ENCODE data around the gene SLC36A4.
"Not testable (repeated sequence)": the region's sequence is repeated elsewhere in the genome, so short reads cannot be mapped to it uniquely, and the experiment has no call there.

The SLC36A4 gene

DNA sequence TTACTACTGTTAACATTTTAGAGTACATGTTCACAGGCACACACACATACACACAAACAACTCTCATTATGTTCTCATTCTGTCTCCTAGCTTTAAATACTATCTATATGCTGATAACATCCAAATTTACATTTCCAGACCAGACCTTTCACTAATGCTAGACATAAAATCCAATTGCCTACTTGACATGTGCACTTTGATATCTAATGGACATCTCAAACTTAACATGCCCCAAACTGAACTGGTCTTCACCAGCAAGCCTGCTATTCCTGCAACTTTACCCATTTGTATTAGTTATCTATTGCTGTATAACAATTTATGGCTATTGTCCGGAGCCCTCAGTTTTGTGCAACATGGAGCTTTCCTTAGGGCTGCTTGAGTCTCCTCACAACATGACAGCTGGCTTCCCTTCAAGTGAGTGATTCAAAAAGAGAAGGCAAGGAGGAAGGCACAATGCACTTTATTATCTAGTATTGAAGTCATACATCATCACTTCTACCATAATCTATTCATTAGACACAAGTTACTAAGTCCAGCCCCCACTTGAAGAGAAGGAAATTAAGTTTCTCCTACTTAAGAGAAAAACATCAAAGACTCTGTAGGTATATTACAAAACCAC is 3.0 kb downstream of the SLC36A4 start:
- no peak for DNase-seq (ENCODE audit: low spot score)

DNA sequence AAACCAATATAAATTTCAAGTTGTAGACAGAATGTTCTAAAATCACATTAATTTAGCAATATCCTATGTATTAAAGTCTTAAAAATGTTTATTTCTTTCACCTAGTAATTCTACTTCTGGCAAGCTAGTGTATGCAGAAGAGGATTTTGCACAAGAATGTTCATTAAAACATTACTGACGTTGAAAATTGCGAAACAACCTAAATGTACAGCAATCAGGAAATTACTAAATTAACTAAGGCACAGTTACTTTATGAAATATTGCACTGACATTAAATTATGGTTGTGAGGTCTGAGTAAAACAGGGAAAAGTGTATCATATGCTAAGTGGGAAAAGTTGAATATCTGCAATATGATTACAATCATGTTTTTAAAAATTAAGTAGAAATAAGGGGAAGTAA is 4.1 kb downstream of the SLC36A4 start:
- no peak for DNase-seq (ENCODE audit: low spot score)

DNA sequence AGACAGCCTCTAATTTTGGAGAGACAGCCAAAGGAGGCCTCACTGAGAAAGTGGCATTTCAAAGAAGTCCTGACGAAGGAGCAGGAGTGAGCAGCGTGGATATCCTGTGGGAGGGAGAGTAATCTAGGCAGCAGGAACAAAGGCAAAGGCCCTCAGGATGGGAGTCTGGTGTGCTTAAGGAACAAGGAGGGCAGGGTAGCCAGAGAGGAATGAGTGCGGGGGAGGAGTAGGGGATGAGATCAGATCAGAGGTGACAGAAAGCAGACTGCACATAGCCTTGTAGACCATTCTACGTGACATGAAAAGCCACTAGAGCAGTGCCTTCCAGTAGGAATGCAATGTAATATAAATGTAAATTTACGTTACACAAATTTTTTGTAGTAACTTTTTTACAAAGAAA is 5.6 kb downstream of the SLC36A4 start:
- DNase-seq (ENCODE audit: low spot score), result peak; percentile 48

DNA sequence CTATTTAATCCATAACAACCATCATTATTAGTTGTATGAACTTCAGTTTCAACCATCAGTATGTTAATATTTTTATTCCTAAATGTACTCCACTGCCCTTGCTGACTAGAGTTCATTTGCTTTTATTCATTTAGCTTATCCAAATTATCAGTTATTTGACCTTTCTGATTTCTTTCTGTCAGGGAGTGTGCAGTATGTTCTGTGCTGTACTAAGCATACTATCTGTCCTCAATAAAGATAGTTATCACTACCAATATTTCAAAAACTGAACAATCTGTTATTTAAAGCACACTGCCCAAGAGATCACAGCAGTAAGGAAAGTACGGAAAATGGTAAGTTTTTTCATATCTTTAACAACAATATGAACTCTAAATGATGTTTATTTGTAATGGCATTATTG is 8.3 kb downstream of the SLC36A4 start:
- no peak for DNase-seq (ENCODE audit: low spot score)

DNA sequence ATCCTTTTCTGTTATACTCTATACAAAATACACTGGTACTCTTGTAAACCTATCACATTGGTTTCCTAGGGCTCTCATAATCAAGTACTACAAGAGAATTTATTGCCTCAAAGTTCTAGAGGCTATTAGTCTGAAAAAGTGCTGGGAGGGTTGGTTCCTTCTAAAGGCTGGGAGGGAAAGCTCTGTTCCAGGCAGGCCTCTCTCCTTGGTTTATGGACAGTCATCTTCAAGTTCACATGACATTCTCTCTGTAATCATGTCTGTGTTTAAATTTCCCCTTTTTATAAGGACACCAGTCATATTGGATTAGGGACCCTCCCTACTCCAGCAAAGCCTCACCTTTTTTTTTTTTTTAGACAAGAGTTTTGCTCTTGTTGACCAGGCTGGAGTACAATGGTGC is 9.1 kb downstream of the SLC36A4 start:
- no peak for DNase-seq (ENCODE audit: low spot score)

DNA sequence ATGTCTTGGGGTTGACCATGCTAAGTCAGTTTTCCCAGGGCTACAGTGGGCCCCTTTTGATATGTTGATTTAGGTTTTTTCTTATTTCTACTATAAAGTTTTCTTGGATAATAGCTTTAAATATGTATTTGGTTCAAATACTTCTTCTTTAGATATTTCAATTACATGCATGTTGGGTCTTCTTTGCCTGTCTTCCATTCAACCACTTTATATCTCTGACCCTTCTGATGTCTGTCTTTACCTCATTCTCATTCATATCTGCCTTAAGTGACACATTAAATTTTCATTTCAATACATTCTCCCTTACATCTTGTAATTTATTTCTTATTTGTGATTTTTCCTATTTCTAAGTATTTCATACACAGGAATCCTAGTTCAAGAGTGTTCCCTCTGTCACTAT is 10.5 kb downstream of the SLC36A4 start:
- DNase-seq (ENCODE audit: low spot score), result no peak

DNA sequence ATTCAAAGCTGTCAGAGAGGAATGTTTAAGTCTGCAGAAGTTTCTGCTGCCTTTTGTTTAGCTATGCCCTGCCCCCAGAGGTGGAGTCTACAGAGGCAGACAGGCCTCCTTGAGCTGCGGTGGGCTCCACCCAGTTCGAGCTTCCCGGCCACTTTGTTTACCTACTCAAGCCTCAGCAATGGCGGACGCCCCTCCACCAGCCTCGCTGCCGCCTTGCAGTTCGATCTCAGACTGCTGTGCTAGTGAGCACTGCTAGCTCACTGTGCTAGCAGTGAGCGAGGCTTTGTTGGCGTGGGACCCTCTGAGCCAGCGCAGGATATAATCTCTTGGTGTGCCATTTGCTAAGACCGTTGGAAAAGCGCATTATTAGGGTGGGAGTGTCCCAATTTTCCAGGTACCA is 19.9 kb downstream of the SLC36A4 start:
- not testable (repeated sequence) for DNase-seq (ENCODE audit: low spot score)

DNA sequence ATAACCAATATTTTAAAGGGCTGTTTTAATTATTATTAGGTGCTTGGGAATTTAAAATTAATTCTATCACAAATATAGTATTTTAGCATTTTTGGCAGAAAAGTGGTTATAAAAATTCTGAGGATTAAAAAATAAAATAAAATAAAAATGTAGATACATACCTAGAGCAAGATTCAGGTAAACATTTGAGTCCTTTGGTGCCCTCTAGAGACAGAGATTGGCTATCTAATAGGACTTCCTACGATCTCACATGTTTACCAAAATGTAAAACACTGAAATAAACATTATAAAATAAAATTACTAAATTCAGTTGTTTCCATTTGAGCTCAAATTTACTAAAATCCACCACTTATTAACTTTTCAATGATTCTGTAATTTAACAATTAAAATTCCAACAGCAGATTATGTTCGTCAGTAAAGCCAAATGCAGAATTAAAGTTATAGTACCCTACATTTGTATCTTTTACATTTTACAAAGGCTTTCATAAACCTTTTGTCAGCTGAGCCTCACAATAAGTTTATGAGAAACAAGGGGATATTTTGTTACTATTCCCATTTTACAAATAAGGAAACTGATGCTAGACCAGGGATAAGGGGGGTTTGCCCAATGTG is 27.7 kb downstream of the SLC36A4 start:
- peak; percentile 8 for DNase-seq (ENCODE audit: low spot score)

DNA sequence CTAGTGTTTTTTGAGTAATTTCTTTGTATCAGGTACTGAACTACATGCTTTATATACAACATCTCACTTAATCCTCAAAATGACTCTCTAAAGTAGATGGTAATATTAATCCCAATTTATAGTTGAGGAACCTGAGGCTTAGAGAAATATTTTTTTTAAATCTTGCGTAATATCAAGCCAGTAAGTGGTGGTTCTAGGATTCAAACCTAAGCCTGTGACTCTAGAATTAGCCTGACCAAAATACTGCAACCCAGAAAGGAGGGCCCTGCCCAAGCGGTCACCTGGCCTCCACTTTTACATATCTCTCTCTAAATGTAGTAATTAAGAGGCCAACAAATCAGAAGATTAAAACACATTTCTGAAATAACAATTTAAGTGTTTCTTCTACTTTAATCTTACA is 28.6 kb downstream of the SLC36A4 start:
- DNase-seq (ENCODE audit: low spot score), result no peak

DNA sequence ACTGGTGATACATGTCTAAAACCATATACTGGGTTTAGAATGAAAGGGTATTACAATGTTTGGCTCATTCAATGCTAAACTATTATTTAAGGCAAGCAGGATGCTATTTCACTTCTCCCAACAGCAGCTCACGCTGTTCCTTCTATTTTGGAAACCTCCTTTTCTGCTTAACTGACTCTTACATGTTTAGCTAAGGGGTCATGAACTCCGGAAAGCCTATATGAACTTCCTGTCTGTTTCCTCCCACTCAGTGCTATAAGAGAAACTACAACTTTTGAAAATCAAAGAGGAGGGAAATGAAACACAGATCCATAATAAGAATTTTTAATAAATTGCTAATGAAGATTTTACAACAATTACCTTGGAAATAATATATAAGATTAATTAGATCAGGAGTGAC is 30.9 kb downstream of the SLC36A4 start:
- no peak for DNase-seq (ENCODE audit: low spot score)

DNA sequence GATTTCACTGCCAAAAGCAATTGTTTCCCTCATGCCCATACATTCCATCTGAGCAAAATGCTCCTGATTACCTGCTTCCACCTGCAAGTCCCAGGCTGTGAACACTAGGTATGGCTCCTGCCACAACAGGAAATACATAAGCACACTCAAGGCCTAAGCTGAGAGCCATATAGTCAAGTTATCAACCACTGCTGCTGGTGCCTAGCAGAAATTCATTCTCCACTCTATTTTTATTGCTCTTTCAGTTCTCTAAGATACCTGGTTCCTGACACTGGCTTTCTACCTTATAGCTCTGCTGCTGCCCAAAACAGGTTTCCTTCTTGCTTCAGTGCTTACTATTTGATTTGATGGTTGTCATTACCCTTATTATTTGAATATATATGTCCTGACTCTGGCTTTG is 31.6 kb downstream of the SLC36A4 start:
- no peak for DNase-seq (ENCODE audit: low spot score)

DNA sequence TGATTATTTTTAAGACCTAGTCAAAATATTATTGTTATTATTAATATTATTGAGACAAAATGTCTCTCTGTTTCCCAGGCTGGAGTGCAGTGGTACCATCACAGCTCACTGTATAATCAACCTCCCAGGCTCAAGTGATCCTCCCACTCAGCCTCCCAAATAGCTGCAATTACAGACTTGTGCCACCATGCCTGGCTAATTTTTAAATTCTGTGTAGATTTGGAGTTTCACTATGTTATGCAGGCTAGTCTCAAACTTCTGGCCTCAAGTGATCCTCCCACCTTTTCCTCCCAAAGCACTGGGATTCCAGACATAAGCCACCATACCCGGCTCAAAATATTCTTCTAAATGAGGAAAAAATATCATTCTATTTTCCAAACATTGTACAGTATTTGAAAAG is 37.0 kb downstream of the SLC36A4 start:
- no peak for DNase-seq (ENCODE audit: low spot score)

DNA sequence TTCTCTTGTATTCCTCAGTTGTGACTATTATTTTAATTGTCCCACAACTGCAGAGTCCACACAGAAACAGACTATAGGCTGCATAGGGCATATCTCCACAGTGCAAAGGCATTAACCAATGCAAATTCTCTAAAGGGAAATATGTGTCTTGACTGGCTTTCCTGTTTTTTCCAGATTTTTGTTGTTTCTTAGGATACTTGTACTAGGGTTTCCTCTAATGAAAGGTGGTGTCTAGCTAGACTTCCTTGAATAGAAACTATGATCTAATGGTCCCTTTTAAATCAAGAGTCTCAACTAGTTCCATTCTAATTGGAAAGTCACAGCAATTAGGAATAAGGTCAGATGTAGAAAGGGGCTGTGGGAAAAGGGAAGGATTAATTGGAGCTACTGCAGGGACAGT is 37.6 kb downstream of the SLC36A4 start:
- no peak for DNase-seq (ENCODE audit: low spot score)

DNA sequence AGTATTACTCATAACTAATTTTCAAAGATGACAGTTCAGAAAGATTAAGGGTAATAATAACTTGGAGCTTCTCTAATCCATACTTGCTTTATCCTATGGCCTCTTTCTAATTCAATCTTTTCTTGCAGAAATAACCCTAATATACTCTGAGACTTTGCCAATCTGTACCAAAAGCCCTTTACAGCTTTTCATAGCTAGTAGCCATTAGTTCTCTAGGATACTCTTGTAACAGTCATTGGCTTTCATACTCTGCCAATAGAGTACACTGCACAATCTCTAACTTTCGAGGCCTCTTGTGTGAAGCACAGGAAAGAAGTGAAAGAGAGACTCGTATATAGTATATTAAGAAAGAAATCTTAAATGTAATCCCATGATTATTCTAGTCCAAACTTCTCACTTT is 38.1 kb downstream of the SLC36A4 start:
- DNase-seq (ENCODE audit: low spot score), result no peak

DNA sequence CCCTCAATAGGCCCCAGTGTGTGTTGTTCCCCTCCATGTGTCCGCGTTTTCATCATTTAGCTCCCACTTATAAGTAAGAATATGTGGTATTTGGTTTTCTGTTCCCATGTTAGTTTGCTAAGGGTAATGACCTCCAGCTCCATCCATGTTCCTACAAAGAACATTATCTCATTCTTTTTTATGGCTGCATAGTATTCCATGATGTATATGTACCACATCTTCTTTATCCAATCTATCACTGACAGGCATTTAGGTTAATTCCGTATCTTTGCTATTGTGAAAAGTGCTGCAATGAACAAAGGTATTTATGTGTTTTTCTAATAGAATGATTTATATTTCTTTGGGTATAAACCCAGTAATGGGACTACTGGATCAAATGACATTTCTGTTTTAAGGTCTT is 42.1 kb downstream of the SLC36A4 start:
- DNase-seq (ENCODE audit: low spot score), result no peak

DNA sequence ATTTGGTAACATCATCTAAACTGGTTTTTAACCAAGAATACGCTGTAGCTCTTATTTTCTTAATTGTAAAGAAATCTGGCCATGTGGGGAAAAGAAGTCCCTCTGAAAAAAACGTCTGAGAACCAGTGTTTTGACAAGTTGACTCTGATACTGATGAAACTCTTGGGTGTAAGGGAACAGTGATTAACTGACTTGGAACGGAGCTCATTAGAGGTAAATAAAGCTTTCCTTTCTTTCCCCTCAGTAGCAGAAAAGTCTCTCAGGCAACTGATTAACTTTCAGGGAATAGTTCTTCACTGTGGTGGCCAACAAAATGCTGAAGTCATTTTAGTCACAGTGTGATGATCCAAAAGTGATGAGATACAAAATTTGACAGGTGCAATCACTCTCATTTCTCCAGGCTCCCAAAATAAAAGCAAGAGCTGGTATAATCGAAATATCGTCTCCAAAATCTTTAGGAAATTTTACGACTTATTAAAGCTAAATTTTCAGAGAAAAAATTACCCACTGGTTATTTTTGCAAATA is 52.3 kb downstream of the SLC36A4 start:
- no peak for DNase-seq (ENCODE audit: low spot score)

DNA sequence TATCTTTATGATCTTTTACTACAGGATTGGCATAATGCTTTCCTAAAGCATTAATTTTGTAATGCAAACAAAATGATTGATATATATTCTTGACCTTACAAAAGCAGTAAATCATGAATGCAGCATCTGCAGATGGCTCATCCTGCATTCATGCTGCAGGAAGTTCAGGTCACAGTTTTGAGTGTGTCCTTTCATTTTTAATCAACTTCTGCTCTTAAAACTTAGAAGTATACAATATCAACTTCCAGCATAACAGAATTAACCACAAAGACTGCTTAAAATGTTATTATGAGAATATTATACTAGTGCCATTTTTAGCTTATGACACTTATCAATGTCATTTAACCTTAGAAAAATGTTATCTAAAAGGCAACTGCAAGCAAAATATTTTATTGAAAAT is 54.0 kb downstream of the SLC36A4 start:
- no peak for DNase-seq (ENCODE audit: low spot score)

DNA sequence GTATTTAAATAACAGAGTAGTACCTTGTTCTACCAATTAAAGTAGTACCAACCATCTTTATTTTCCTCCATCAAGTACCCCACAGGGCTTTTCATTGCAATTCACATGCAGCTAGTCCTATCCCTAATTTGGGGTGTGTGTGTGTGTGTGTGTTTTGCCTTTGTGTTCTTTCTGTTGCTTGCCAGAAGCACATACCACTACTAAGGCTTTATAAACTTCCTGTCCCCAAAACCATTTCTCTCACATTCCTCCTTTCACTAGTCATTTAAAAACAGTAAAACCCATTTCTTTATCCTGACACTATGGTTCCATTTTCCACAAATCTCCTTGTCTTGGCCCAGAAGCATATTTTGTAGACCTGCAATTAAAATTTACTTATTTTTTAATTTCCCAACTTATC is 54.6 kb downstream of the SLC36A4 start:
- no peak for DNase-seq (ENCODE audit: low spot score)

DNA sequence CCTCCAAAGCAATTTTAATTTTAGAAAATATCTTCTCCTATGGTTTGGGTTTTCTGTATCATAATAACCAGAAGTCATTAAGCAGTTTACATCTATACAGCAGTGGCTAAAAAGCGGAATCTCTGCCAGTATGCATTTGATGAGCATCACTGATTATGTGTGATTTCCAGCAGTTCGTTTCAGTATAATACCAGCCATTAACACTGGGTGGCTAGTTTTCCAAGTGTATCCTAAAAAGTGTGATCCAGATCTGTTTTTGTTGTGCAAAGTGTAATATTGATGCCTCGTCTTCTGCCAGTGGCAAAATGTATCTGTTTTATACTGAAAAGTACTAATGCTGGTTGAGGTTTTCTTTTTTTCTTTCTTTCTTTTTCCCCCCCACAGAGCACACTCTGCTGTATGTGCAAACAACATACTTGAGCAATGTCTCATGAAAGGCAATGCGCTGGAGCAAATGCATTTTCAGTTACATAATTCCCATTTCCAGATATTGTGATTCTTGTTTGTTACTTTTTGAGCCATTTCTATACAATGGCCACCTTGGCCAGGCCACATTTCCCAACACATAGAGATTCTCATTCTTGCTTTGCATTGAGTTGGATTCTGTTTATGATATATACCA is 64.2 kb downstream of the SLC36A4 start:
- no peak for DNase-seq (ENCODE audit: low spot score)

DNA sequence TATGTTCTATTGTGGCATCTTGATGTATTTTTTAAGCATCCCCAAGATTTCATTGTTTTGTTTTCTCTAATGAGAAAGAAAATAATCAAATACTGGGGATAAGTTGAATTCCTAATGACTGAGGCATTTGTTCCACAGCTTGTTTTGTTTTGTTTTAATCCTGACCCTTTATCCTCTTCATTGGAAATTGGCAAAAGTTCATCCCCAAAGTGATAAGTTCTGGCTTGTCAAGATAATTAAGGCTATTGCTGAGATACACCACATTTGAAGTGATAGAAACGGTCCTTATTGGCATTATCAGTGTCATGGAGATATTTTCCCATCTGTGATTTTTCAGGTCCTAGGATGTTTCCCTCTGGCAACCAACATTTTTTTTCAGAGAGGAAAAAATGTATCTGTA is 65.0 kb downstream of the SLC36A4 start:
- DNase-seq (ENCODE audit: low spot score), result no peak

DNA sequence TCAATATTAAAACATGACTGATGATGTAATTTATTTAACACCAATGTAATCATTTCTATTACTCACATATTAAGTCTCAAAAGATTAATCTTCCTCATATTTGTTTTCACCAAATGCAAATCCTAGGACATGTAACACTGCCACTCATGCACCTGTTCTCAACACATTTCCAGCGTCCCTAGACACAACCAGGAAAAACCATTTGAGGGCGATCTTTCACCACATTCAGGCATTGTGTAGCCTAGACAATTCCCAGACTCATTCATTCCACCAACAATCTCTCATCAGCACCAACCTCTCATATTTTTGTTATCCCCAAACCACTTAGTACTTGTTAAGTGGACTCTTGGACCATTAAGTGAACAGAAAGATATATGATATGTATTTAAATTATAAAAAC is 66.1 kb downstream of the SLC36A4 start:
- DNase-seq (ENCODE audit: low spot score), result peak; percentile 10

DNA sequence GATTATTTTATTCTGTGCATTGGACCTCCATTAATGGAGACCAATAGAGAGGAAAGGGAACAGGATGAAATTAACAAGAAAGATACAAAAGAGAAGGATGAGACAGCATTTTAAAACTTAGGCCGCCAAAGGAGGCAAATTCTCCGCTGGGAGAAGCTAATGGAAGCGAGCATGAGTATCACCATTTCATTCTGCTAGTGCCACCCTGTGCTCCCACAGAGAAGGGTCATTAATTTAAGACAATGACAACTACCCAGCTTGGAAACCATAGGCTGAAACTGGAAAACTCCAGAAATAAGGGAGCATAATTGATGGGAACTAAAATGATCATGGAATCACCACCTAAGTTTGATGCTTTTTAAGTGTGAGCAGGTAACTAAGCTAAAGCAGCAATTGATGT is 69.2 kb downstream of the SLC36A4 start:
- DNase-seq (ENCODE audit: low spot score), result no peak

DNA sequence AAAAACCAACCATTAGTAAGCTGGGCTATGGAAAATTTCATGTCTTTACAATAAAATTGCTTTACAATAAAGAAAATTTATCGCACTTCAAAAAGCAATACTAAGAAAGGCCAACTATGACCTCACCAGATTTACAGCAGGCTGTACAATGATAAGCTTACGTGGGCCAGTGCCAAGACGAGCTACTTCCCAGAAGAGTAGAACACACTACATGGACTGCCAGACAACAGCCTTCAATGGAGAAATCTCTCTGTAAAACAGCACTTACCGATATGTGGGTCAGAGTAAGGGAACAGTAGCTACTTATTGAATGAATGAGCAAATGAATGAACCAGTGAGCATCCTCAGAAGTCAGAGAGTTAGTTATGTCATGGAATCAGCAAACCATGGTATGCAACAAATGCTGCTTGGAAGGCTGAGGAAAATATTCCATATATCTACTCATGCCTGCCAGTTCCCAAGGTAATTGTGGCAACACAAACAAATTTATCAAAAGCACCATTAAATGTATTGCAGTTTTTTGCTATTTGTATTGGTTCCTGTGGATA is 74.4 kb downstream of the SLC36A4 start:
- no peak for DNase-seq (ENCODE audit: low spot score)
